Measurements from ENCODE around the gene MTCL3.

- no peak for TF ChIP-seq EZH2 (IDR thresholded peaks at IDR 0.05)
- TF ChIP-seq POLR2AphosphoS5 (IDR thresholded peaks at IDR 0.05; ENCODE audit: borderline replicate concordance, low read depth, low read length), result no peak
Observed at GRCh38 chr6:127441881-127442280, 77.3 kb downstream of the MTCL3 start.

All from SK-N-MC (cell line).